Smooth muscle cell (in vitro differentiated cells): ENCODE results near the gene PPIP5K2. TPM values are rescaled to one million over a fixed set of nuclear protein-coding genes. Genes with fewer than 3 reads are reported as not detected.

Source experiments
- DNase-seq: peaks from one replicate; lab custom pipeline; 2025; ENCODE audit not compliant: unreplicated experiment; lab: John Stamatoyannopoulos, UW
- H2AFZ ChIP-seq: fragments of 200-600 bp; sonication (generic); 2 replicates; pipeline ENCODE4 v1.6.0; 2016; ENCODE audit warnings: antibody characterized with exemption, low read depth, mild to moderate bottlenecking
- H3F3A ChIP-seq: fragments of 200-600 bp; sonication (generic); 2 replicates; pipeline ENCODE4 v1.6.0; 2017; ENCODE audit warnings: antibody characterized with exemption, low read depth
- H3K27ac ChIP-seq: fragments of 200-600 bp; sonication (generic); 2 replicates; pipeline ENCODE4 v1.5.1; 2016; ENCODE audit warnings: low read depth, mild to moderate bottlenecking
- H3K27me3 ChIP-seq: fragments of 200-600 bp; sonication (generic); 2 replicates; pipeline ENCODE4 v1.6.1; 2016; ENCODE audit warnings: low read depth, mild to moderate bottlenecking
- H3K36me3 ChIP-seq: fragments of 200-600 bp; sonication (generic); 2 replicates; pipeline ENCODE4 v1.5.1; 2016; ENCODE audit warnings: low read depth
- H3K4me1 ChIP-seq: fragments of 200-600 bp; sonication (generic); 2 replicates; pipeline ENCODE4 v1.5.1; 2016; ENCODE audit warnings: low read depth
- H3K4me2 ChIP-seq: fragments of 200-600 bp; sonication (generic); 2 replicates; pipeline ENCODE4 v1.6.0; 2016; ENCODE audit warnings: mild to moderate bottlenecking
- H3K4me3 ChIP-seq: fragments of 200-600 bp; sonication (generic); 2 replicates; pipeline ENCODE4 v1.5.1; 2016; ENCODE audit warnings: mild to moderate bottlenecking
- H3K79me2 ChIP-seq: fragments of 200-600 bp; sonication (generic); 2 replicates; pipeline ENCODE4 v1.6.0; 2016; ENCODE audit warnings: low read depth, mild to moderate bottlenecking
- H3K9ac ChIP-seq: fragments of 200-600 bp; sonication (generic); 2 replicates; pipeline ENCODE4 v1.6.0; 2016; ENCODE audit warnings: low read depth
- H3K9me3 ChIP-seq: fragments of 200-600 bp; sonication (generic); replicated peaks from 2 replicates; pipeline ENCODE4 v1.5.1; 2016; ENCODE audit warnings: low read depth
- H4K20me1 ChIP-seq: fragments of 200-600 bp; sonication (generic); 2 replicates; pipeline ENCODE4 v1.6.0; 2016; ENCODE audit warnings: low read depth
- CTCF ChIP-seq: fragments of 200-600 bp; sonication (generic); IDR thresholded peaks from 2 replicates; pipeline ENCODE4 v1.5.1; 2017; ENCODE audit warnings: borderline replicate concordance, mild to moderate bottlenecking, antibody characterized with exemption; ENCODE audit not compliant: insufficient read depth, poor library complexity, severe bottlenecking
- WGBS: methylation state at CpG from one replicate; pipeline ENCODE4 v1.1.7; 2016; ENCODE audit warnings: low lambda C conversion rate; 5-methylcytosine and 5-hydroxymethylcytosine counted together
- polyA plus RNA-seq: library from polyadenylated mRNA; unstranded; fragments of >200 nt; fragmentation: Nextera tagmentation; extraction: Ambion mirVana; gene quantifications from 2 replicates; pipeline ENCODE4 v1.2.1, GENCODE V29; 2016
- total RNA-seq: library from RNA; depleted of rRNA; stranded (reverse); fragments of >200 nt; gene quantifications from 2 replicates; pipeline ENCODE4 v1.2.3, GENCODE V29; 2014

The PPIP5K2 gene
- total and polyA plus RNA-seq, 2 experiments from 2014 or later = 22.6 to 90.3 TPM

GRCh38 chr5:103258957-103259704, 139.0 kb downstream of the PPIP5K2 start:
- no peaks in the 10 kb centered on the region for H3K27me3 ChIP-seq
- H3K79me2 ChIP-seq = peaks cover 44% of the 10 kb centered on the region
- WGBS = 1% methylated on average over 59 of the region's 91 CpGs
- H3K4me3 ChIP-seq = peak overlapping the region; percentile 85
- H4K20me1 ChIP-seq = peaks cover 38% of the 10 kb centered on the region
- TF ChIP-seq CTCF = no peak
- peak overlapping the region; percentile 85 for H2AFZ ChIP-seq
- peaks cover 3% of the 10 kb centered on the region for H3F3A ChIP-seq
- H3K36me3 ChIP-seq = no peaks in the 10 kb centered on the region
- no peak overlapping the region for H3K27ac ChIP-seq
- H3K9ac ChIP-seq = peak overlapping the region; percentile 8
- peaks cover 10% of the 10 kb centered on the region for H3K4me1 ChIP-seq
- H3K9me3 ChIP-seq = no peaks in the 10 kb centered on the region
- peak overlapping the region; percentile 99 for H3K4me2 ChIP-seq
- DNase-seq = peak; percentile 66

GRCh38 chr5:103259705-103260355, 139.7 kb downstream of the PPIP5K2 start:
- H3K27ac ChIP-seq = no peak overlapping the region
- DNase-seq = no peak
- peak overlapping the region; percentile 85 for H2AFZ ChIP-seq
- H3K9ac ChIP-seq = peak overlapping the region; percentile 8
- peaks cover 51% of the 10 kb centered on the region for H3K79me2 ChIP-seq
- H3K4me1 ChIP-seq = peaks cover 10% of the 10 kb centered on the region
- peaks cover 44% of the 10 kb centered on the region for H4K20me1 ChIP-seq
- H3F3A ChIP-seq = peaks cover 3% of the 10 kb centered on the region
- no peaks in the 10 kb centered on the region for H3K36me3 ChIP-seq
- 2% methylated on average over 20 of the region's 20 CpGs for WGBS
- H3K9me3 ChIP-seq = no peaks in the 10 kb centered on the region
- TF ChIP-seq CTCF = no peak
- peak overlapping the region; percentile 85 for H3K4me3 ChIP-seq
- H3K4me2 ChIP-seq = peak overlapping the region; percentile 99
- H3K27me3 ChIP-seq = no peaks in the 10 kb centered on the region

GRCh38 chr5:103260951-103261350, 140.8 kb downstream of the PPIP5K2 start:
- Histone ChIP-seq H4K20me1 (peaks cover 52% of the 10 kb centered on the region), H3F3A (peaks cover 3% of the 10 kb centered on the region), H3K4me1 (peaks cover 10% of the 10 kb centered on the region), H3K36me3 (no peaks in the 10 kb centered on the region), H3K27ac (no peak overlapping the region), H3K79me2 (peaks cover 62% of the 10 kb centered on the region), H2AFZ (no peak overlapping the region), H3K4me3 (peak overlapping the region; percentile 85), H3K9me3 (no peaks in the 10 kb centered on the region), H3K27me3 (no peaks in the 10 kb centered on the region), H3K9ac (no peak overlapping the region), H3K4me2 (peak overlapping the region; percentile 99)
- TF ChIP-seq CTCF = no peak
- 51% methylated on average over 3 of the region's 3 CpGs for WGBS
- DNase-seq = no peak

Other genes with a start within 250 kb of the PPIP5K2 start
- gene GIN1, start 163 bp upstream of the PPIP5K2 start, total RNA-seq = 4.8 and 16.6 TPM in 2 replicates
- gene GIN1, start 163 bp upstream of the PPIP5K2 start, polyA plus RNA-seq = 3.6 and 5.3 TPM in 2 replicates
- gene MACIR, start 138.5 kb downstream of the PPIP5K2 start, total RNA-seq = 24.0 and 24.7 TPM in 2 replicates
- gene MACIR, start 138.5 kb downstream of the PPIP5K2 start, polyA plus RNA-seq = 6.7 and 22.7 TPM in 2 replicates